K562 (cell line): Measurements from ENCODE around the gene CCDC60. TPM values are rescaled to one million over a fixed set of nuclear protein-coding genes. Genes with fewer than 3 reads are reported as not detected.

Experiments used
- CEBPG ChIP-seq, 3 experiments: fragments of 200-800 bp in 1 of 3; sonication (Bioruptor generic) in 1 of 3; sonication (generic) in 1 of 3; formaldehyde crosslinking in 1 of 3; IDR thresholded peaks in 2 of 3; conservative IDR thresholded peaks in 1 of 3; 2 replicates each; pipeline versions ENCODE4 v1.6.1 to v1.8.0; 2016 to 2022; ENCODE audit warnings: missing compliant biosample characterization in 2 of 3, missing genetic modification characterization in 2 of 3, mild to moderate bottlenecking in 1 of 3, missing genetic modification reagents in 1 of 3
- COPS2 ChIP-seq: fragments of 450-650 bp; conservative IDR thresholded peaks from 2 replicates; pipeline ENCODE4 v1.6.1; 2016; ENCODE audit warnings: mild to moderate bottlenecking, moderate library complexity
- ETS2 ChIP-seq: IDR thresholded peaks from 2 replicates; pipeline ENCODE4 v1.6.1; 2016; ENCODE audit warnings: borderline replicate concordance, missing genetic modification characterization, mild to moderate bottlenecking, moderate library complexity, missing compliant biosample characterization; ENCODE audit not compliant: poor library complexity, severe bottlenecking
- MCM5 ChIP-seq: fragments of 450-650 bp; IDR thresholded peaks from 2 replicates; pipeline ENCODE4 v1.6.1; 2016; ENCODE audit warnings: low read depth
- NFE2 ChIP-seq: IDR thresholded peaks from 2 replicates; pipeline ENCODE4 v1.6.1; 2014; ENCODE audit warnings: antibody characterized with exemption, low read depth
- RBM17 ChIP-seq: fragments of 200-400 bp; formaldehyde crosslinking; IDR thresholded peaks from 2 replicates; pipeline ENCODE4 v1.6.1; 2017; ENCODE audit warnings: low read depth, mild to moderate bottlenecking, low read length, borderline replicate concordance
- RFX7 ChIP-seq: fragments of 250-450 bp; sonication (Bioruptor Pico); IDR thresholded peaks from 2 replicates; pipeline ENCODE4 v1.5.1; 2021; ENCODE audit warnings: mild to moderate bottlenecking
- SMARCA4 ChIP-seq: fragments of 450-650 bp; IDR thresholded peaks from 2 replicates; pipeline ENCODE4 v1.6.1; 2016
- TCFL5 ChIP-seq: fragments of 250-450 bp; sonication (Bioruptor Pico); conservative IDR thresholded peaks from 2 replicates; pipeline ENCODE4 v1.6.1; 2021; ENCODE audit warnings: mild to moderate bottlenecking, moderate library complexity, matching md5 sums
- ZFX ChIP-seq: sonication (generic); formaldehyde crosslinking; IDR thresholded peaks from 2 replicates; pipeline ENCODE4 v1.8.0; 2022; ENCODE audit warnings: mild to moderate bottlenecking, missing genetic modification reagents, moderate library complexity
- polyA plus RNA-seq, 8 experiments: library from polyadenylated mRNA; depleted of rRNA in 4 of 8; stranded (reverse) in 5 of 8; unstranded in 3 of 8; fragments of >200 nt; fragmentation: Nextera tagmentation in 2 of 8; fragmentation: Illumina TruSeq in 1 of 8; extraction: Ambion mirVana in 2 of 8; extraction: Trizol in 1 of 8; gene quantifications; 2 replicates each; pipeline versions ENCODE4 v1.2.1 to v1.2.3, GENCODE V29; 2011 to 2014; ENCODE audit warnings: inconsistent platforms in 1 of 8, missing spikeins in 1 of 8
- total RNA-seq, 7 experiments: library from RNA; depleted of rRNA in 6 of 7; stranded (reverse); fragments of >200 nt in 6 of 7; fragmentation: Illumina TruSeq in 2 of 7; extraction: Trizol in 2 of 7; gene quantifications; 2 replicates each; pipeline versions ENCODE4 v1.2.1 to v1.2.3, GENCODE V29; 2011 to 2021; ENCODE audit warnings: low replicate concordance in 1 of 7
- TF ChIP-seq, protein P1 (sequence below), 2 experiments: fragments of 250-450 bp in 1 of 2; fragments of 450-650 bp in 1 of 2; sonication (Bioruptor Pico) in 1 of 2; IDR thresholded peaks; 2 replicates each; pipeline versions ENCODE4 v1.6.1 to v1.8.0; 2016 to 2021; ENCODE audit warnings: mild to moderate bottlenecking in 2 of 2, moderate library complexity in 2 of 2, missing compliant biosample characterization in 1 of 2, missing genetic modification characterization in 1 of 2
- TF ChIP-seq, protein P2 (sequence below): fragments of 250-450 bp; sonication (Bioruptor Pico); IDR thresholded peaks from 2 replicates; pipeline ENCODE4 v1.4.0; 2020; ENCODE audit warnings: mild to moderate bottlenecking, moderate library complexity, borderline replicate concordance
- TF ChIP-seq, protein P3 (sequence below): sonication (generic); formaldehyde crosslinking; IDR thresholded peaks from 2 replicates; pipeline ENCODE4 v1.8.1; 2023; ENCODE audit warnings: mild to moderate bottlenecking, missing genetic modification reagents, moderate library complexity
- TF ChIP-seq, protein P4 (sequence below): fragments of 250-450 bp; sonication (Bioruptor Pico); IDR thresholded peaks from 2 replicates; pipeline ENCODE4 v1.8.0; 2021; ENCODE audit warnings: borderline replicate concordance, mild to moderate bottlenecking, moderate library complexity; ENCODE audit not compliant: poor library complexity, severe bottlenecking
- TF ChIP-seq, protein P5 (sequence below), 3 experiments: fragments of 200-800 bp in 1 of 3; fragments of 250-450 bp in 1 of 3; fragments of 450-650 bp in 1 of 3; sonication (Bioruptor Pico) in 1 of 3; sonication (Bioruptor generic) in 1 of 3; formaldehyde crosslinking in 1 of 3; IDR thresholded peaks; 2 replicates each; pipeline versions ENCODE4 v1.6.1 to v1.8.0; 2016 to 2022; ENCODE audit warnings: mild to moderate bottlenecking in 2 of 3, missing genetic modification characterization in 2 of 3, missing compliant biosample characterization in 1 of 3, moderate library complexity in 1 of 3

The CCDC60 gene
- total and polyA plus RNA-seq, 9 of the 15 experiments (the other 6 are each of a cell fraction or from before 2014, with no cell fraction given) = not detected

DNA sequence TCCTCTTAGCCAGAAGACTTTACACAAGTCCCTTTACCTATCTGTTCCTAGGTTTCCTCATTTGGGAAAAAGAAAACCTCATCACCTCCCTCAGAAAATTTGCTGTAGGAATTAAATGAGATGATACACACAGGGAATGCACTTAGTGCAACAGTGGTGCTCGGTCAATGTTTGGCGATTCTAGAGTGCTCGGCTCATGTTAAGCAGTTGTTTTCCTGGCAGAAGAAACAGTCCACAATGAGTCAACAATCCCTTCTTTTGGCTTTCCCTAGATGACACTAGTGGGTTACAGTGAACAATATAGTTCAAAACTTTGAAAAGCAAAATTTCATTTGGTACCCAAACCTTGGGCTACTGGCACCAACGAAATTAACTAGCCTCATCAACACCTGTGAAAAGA, 255.1 kb downstream of the CCDC60 start (continued):
- TF ChIP-seq, protein P1, sequence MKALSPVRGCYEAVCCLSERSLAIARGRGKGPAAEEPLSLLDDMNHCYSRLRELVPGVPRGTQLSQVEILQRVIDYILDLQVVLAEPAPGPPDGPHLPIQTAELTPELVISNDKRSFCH (CRISPR knock-in tag; IDR thresholded peaks at IDR 0.05) = no peak
- TF ChIP-seq, protein P1 (tag; IDR thresholded peaks at IDR 0.05) = no peak
- TF ChIP-seq CEBPG (CRISPR knock-in tag; IDR thresholded peaks at IDR 0.05) = no peak
- TF ChIP-seq CEBPG (tag; conservative IDR thresholded peaks at IDR 0.05 in 1 of 2, IDR thresholded peaks at IDR 0.05 in 1 of 2) = no peak
- TF ChIP-seq ETS2 (tag) = no peak
- TF ChIP-seq, protein P2, sequence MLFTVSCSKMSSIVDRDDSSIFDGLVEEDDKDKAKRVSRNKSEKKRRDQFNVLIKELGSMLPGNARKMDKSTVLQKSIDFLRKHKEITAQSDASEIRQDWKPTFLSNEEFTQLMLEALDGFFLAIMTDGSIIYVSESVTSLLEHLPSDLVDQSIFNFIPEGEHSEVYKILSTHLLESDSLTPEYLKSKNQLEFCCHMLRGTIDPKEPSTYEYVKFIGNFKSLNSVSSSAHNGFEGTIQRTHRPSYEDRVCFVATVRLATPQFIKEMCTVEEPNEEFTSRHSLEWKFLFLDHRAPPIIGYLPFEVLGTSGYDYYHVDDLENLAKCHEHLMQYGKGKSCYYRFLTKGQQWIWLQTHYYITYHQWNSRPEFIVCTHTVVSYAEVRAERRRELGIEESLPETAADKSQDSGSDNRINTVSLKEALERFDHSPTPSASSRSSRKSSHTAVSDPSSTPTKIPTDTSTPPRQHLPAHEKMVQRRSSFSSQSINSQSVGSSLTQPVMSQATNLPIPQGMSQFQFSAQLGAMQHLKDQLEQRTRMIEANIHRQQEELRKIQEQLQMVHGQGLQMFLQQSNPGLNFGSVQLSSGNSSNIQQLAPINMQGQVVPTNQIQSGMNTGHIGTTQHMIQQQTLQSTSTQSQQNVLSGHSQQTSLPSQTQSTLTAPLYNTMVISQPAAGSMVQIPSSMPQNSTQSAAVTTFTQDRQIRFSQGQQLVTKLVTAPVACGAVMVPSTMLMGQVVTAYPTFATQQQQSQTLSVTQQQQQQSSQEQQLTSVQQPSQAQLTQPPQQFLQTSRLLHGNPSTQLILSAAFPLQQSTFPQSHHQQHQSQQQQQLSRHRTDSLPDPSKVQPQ (CRISPR knock-in tag) = no peak
- no peak for TF ChIP-seq COPS2
- TF ChIP-seq, protein P3, sequence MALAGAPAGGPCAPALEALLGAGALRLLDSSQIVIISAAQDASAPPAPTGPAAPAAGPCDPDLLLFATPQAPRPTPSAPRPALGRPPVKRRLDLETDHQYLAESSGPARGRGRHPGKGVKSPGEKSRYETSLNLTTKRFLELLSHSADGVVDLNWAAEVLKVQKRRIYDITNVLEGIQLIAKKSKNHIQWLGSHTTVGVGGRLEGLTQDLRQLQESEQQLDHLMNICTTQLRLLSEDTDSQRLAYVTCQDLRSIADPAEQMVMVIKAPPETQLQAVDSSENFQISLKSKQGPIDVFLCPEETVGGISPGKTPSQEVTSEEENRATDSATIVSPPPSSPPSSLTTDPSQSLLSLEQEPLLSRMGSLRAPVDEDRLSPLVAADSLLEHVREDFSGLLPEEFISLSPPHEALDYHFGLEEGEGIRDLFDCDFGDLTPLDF (CRISPR knock-in tag) = no peak
- TF ChIP-seq, protein P4, sequence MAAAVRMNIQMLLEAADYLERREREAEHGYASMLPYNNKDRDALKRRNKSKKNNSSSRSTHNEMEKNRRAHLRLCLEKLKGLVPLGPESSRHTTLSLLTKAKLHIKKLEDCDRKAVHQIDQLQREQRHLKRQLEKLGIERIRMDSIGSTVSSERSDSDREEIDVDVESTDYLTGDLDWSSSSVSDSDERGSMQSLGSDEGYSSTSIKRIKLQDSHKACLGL (CRISPR knock-in tag) = no peak
- no peak for TF ChIP-seq RBM17
- no peak for TF ChIP-seq MCM5
- TF ChIP-seq, protein P5, sequence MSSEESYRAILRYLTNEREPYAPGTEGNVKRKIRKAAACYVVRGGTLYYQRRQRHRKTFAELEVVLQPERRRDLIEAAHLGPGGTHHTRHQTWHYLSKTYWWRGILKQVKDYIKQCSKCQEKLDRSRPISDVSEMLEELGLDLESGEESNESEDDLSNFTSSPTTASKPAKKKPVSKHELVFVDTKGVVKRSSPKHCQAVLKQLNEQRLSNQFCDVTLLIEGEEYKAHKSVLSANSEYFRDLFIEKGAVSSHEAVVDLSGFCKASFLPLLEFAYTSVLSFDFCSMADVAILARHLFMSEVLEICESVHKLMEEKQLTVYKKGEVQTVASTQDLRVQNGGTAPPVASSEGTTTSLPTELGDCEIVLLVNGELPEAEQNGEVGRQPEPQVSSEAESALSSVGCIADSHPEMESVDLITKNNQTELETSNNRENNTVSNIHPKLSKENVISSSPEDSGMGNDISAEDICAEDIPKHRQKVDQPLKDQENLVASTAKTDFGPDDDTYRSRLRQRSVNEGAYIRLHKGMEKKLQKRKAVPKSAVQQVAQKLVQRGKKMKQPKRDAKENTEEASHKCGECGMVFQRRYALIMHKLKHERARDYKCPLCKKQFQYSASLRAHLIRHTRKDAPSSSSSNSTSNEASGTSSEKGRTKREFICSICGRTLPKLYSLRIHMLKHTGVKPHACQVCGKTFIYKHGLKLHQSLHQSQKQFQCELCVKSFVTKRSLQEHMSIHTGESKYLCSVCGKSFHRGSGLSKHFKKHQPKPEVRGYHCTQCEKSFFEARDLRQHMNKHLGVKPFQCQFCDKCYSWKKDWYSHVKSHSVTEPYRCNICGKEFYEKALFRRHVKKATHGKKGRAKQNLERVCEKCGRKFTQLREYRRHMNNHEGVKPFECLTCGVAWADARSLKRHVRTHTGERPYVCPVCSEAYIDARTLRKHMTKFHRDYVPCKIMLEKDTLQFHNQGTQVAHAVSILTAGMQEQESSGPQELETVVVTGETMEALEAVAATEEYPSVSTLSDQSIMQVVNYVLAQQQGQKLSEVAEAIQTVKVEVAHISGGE (CRISPR knock-in tag; IDR thresholded peaks at IDR 0.05) = no peak
- TF ChIP-seq ZFX (CRISPR knock-in tag) = no peak
- no peak for TF ChIP-seq RFX7 (CRISPR knock-in tag)
- no peak for TF ChIP-seq NFE2
- no peak for TF ChIP-seq SMARCA4
- no peak for TF ChIP-seq TCFL5
